Esophagus muscularis mucosa (tissue), 4 donors: ENCODE data around the gene HSPA12B. TPM values are rescaled to one million over a fixed set of nuclear protein-coding genes. Genes with fewer than 3 reads are reported as not detected.

Experiments used
- DNase-seq: peaks from one replicate; pipeline ENCODE4 v3.0.0-alpha.2; 2017; ENCODE audit errors: extremely low spot score
- H3K27ac ChIP-seq, 4 donors: fragments of 200-600 bp; sonication (generic); replicated peaks in 1 of 4; 1 replicate in 3 of 4; 2 replicates in 1 of 4; pipeline ENCODE4 v1.5.1; 2016 to 2019; ENCODE audit warnings: mild to moderate bottlenecking in 1 of 4
- H3K27me3 ChIP-seq, 4 donors: fragments of 200-600 bp; sonication (generic); one replicate each; pipeline versions ENCODE4 v1.5.1 to v1.6.0; 2016 to 2019
- H3K36me3 ChIP-seq, 4 donors: fragments of 200-600 bp; sonication (generic); one replicate each; pipeline ENCODE4 v1.5.1; 2016 to 2019
- H3K4me1 ChIP-seq, 4 donors: fragments of 200-600 bp; sonication (generic); one replicate each; pipeline ENCODE4 v1.5.1; 2016 to 2019
- H3K4me3 ChIP-seq, 4 donors: fragments of 200-600 bp; sonication (generic); 1 replicate in 2 of 4; 2 replicates in 2 of 4; pipeline ENCODE4 v1.5.1; 2016 to 2019; ENCODE audit warnings: mild to moderate bottlenecking in 4 of 4, moderate library complexity in 1 of 4
- H3K9me3 ChIP-seq, 4 donors: fragments of 200-600 bp; sonication (generic); 1 replicate in 3 of 4; 2 replicates in 1 of 4; pipeline ENCODE4 v1.5.1; 2016 to 2019
- CTCF ChIP-seq, 3 experiments: fragments of 200-600 bp in 2 of 3; fragments of 450-650 bp in 1 of 3; sonication (generic) in 2 of 3; IDR thresholded peaks; one replicate each; pipeline ENCODE4 v1.5.1; 2017 to 2019; ENCODE audit warnings: antibody characterized with exemption in 3 of 3, mild to moderate bottlenecking in 2 of 3, moderate library complexity in 1 of 3
- EP300 ChIP-seq: sonication (generic); formaldehyde crosslinking; IDR thresholded peaks from one replicate; pipeline ENCODE4 v1.6.1; 2017; ENCODE audit warnings: antibody characterized with exemption
- POLR2A ChIP-seq: fragments of 450-650 bp; IDR thresholded peaks from one replicate; pipeline ENCODE4 v1.6.1; 2017; ENCODE audit warnings: antibody characterized with exemption, moderate library complexity, mild to moderate bottlenecking, low read depth
- POLR2AphosphoS5 ChIP-seq, 2 donors: sonication (generic); formaldehyde crosslinking; IDR thresholded peaks; one replicate each; pipeline ENCODE4 v1.6.1; 2017; ENCODE audit warnings: antibody characterized with exemption in 2 of 2
- WGBS: methylation state at CpG from one replicate; pipeline ENCODE4 v1.1.5; 2018; 5-methylcytosine and 5-hydroxymethylcytosine counted together
- intact Hi-C: fragments of 100-400 bp; cut with DNase I; formaldehyde crosslinking; loops from one replicate; pipeline ENCODE4 v1.15.1; 2023
- total RNA-seq, 4 donors: library from RNA; depleted of rRNA; stranded (reverse); fragments of >200 nt; gene quantifications; one replicate each; pipeline versions ENCODE4 v1.1.0 to v1.2.1, GENCODE V29; 2016

Gene HSPA12B
- total RNA-seq, 4 donors from 2014 or later = 8.9 to 22.2 (median 16.4) TPM

- WGBS = 77% methylated on average over 24 of the region's 25 CpGs
Observed at GRCh38 chr20:3794701-3795420, 62.4 kb downstream of the HSPA12B start.

GRCh38 chr20:3795511-3796468, 63.3 kb downstream of the HSPA12B start, which contains the start of gene CDC25B:
Gene CDC25B, plus strand, starts transcription at chr20:3796310. Its CDS starts 222 bp downstream, at chr20:3796532.
- H3K27me3 ChIP-seq = no peaks in the 10 kb centered on the region
- TF ChIP-seq POLR2A (peak; percentile 13), EP300 (no peak), CTCF (IDR thresholded peaks at IDR 0.05) (peak; percentile 45 to 55 (median 46)), POLR2AphosphoS5 (IDR thresholded peaks at IDR 0.05) (peak; percentile 85 to 88)
- WGBS = under 1% methylated on average over 38 of the region's 69 CpGs
- peak; percentile 99 for DNase-seq
- H3K4me1 ChIP-seq = peaks cover 15 to 57% (median 56%) of the 10 kb centered on the region in 4 donors
- intact Hi-C loops = no loop called here
- H3K27ac ChIP-seq = peak within 1 kb of the TSS; percentile 95 to 99 (median 98)
- no peaks in the 10 kb centered on the region for H3K9me3 ChIP-seq
- peaks cover under 1 to 30% (median 15%) of the 10 kb centered on the region in 4 donors for H3K36me3 ChIP-seq
- H3K4me3 ChIP-seq = peak within 1 kb of the TSS; percentile 63 to 81 (median 66)

More at GRCh38 chr20:3794701-3795420, 62.4 kb downstream of the HSPA12B start:
- Histone ChIP-seq H3K4me3 (peak overlapping the region; percentile 63 to 81 (median 66)), H3K27ac (peak overlapping the region; percentile 95 to 99 (median 98)), H3K27me3 (no peaks in the 10 kb centered on the region), H3K9me3 (no peaks in the 10 kb centered on the region), H3K4me1 (peaks cover 15 to 48% (median 46%) of the 10 kb centered on the region in 4 donors), H3K36me3 (peaks cover 0 to 20% (median 7%) of the 10 kb centered on the region in 4 donors)
- intact Hi-C loops = no loop called here
- no peak for TF ChIP-seq POLR2A
- no peak for TF ChIP-seq POLR2AphosphoS5 (IDR thresholded peaks at IDR 0.05)
- TF ChIP-seq EP300 = no peak
- no peak for TF ChIP-seq CTCF (IDR thresholded peaks at IDR 0.05)
- DNase-seq = no peak

GRCh38 chr20:3796477-3797225, 64.2 kb downstream of the HSPA12B start:
- peaks cover 15 to 57% (median 56%) of the 10 kb centered on the region in 4 donors for H3K4me1 ChIP-seq
- WGBS = 33% methylated on average over 7 of the region's 33 CpGs

More at GRCh38 chr20:3796477-3797225, 64.2 kb downstream of the HSPA12B start:
- H3K27ac ChIP-seq = peak overlapping the region; percentile 95 to 99 (median 98)
- TF ChIP-seq POLR2A (no peak), CTCF (IDR thresholded peaks at IDR 0.05) (no peak), POLR2AphosphoS5 (IDR thresholded peaks at IDR 0.05) (no peak), EP300 (no peak)
- no peak for DNase-seq
- peak overlapping the region; percentile 63 to 81 (median 66) for H3K4me3 ChIP-seq
- H3K9me3 ChIP-seq = no peaks in the 10 kb centered on the region
- no peaks in the 10 kb centered on the region for H3K27me3 ChIP-seq
- intact Hi-C loops = no loop called here
- H3K36me3 ChIP-seq = peaks cover 9 to 38% (median 24%) of the 10 kb centered on the region in 4 donors
